Natural killer cell (primary cell): ENCODE results near the gene ELFN1. TPM values are rescaled to one million over a fixed set of nuclear protein-coding genes. Genes with fewer than 3 reads are reported as not detected.

ENCODE experiments used
- ATAC-seq, 3 donors: fragments of 150-1000 bp in 2 of 3; fragments of 200-7000 bp in 1 of 3; cut with Tn5 transposase; 1 replicate in 1 of 3; 2 replicates in 2 of 3; pipeline ENCODE4 v1.10.0; 2021; ENCODE audit warnings: mild to moderate bottlenecking in 2 of 3, moderate library complexity in 2 of 3
- DNase-seq, 2 donors: peaks; one replicate each; pipeline versions ENCODE4 v3.0.0 to v3.0.0-alpha.2; 2013 to 2021; ENCODE audit warnings: mixed read lengths in 1 of 2
- H3K27ac ChIP-seq: one replicate; pipeline ENCODE4 v1.5.1; 2013; ENCODE audit warnings: mild to moderate bottlenecking, low read length
- H3K27me3 ChIP-seq: one replicate; pipeline ENCODE4 v1.6.1; 2013; ENCODE audit warnings: low read length; ENCODE audit not compliant: control insufficient read depth, insufficient read depth
- H3K36me3 ChIP-seq: one replicate; pipeline ENCODE4 v1.6.1; 2013; ENCODE audit warnings: low read length; ENCODE audit not compliant: control insufficient read depth, insufficient read depth
- H3K4me1 ChIP-seq: one replicate; pipeline ENCODE4 v1.6.1; 2013; ENCODE audit warnings: low read length; ENCODE audit not compliant: control insufficient read depth, insufficient read depth
- H3K4me3 ChIP-seq: one replicate; pipeline ENCODE4 v1.5.1; 2013; ENCODE audit warnings: low read length
- H3K9me3 ChIP-seq: one replicate; pipeline ENCODE4 v1.6.1; 2013; ENCODE audit warnings: low read length; ENCODE audit not compliant: control insufficient read depth, insufficient read depth
- H3K27ac Mint-ChIP-seq, 2 donors: one replicate each; pipeline ENCODE4 v1.8.0; 2022; ENCODE audit warnings: mild to moderate bottlenecking in 2 of 2, mixed read lengths in 2 of 2, moderate library complexity in 1 of 2
- H3K27me3 Mint-ChIP-seq, 2 donors: one replicate each; pipeline ENCODE4 v1.8.0; 2022; ENCODE audit warnings: low read depth in 2 of 2, mixed read lengths in 2 of 2
- H3K36me3 Mint-ChIP-seq: one replicate; pipeline ENCODE4 v1.8.0; 2022; ENCODE audit warnings: mixed read lengths
- H3K4me1 Mint-ChIP-seq, 2 donors: one replicate each; pipeline ENCODE4 v1.8.0; 2022; ENCODE audit warnings: mixed read lengths in 2 of 2
- H3K4me3 Mint-ChIP-seq: one replicate; pipeline ENCODE4 v1.8.0; 2022; ENCODE audit warnings: mild to moderate bottlenecking, moderate library complexity, mixed read lengths
- H3K9me3 Mint-ChIP-seq, 2 donors: one replicate each; pipeline ENCODE4 v1.8.0; 2022; ENCODE audit warnings: mixed read lengths in 2 of 2
- CTCF ChIP-seq: fragments of 200-600 bp; IDR thresholded peaks from one replicate; pipeline ENCODE4 v1.8.0; 2022; ENCODE audit warnings: antibody characterized with exemption
- WGBS: methylation state at CpG from one replicate; pipeline ENCODE4 v1.1.7; 2013; ENCODE audit warnings: missing lambda C conversion rate; ENCODE audit not compliant: insufficient coverage; 5-methylcytosine and 5-hydroxymethylcytosine counted together
- intact Hi-C: fragments of 100-400 bp; cut with micrococcal nuclease; formaldehyde crosslinking; loops from one replicate; pipeline ENCODE4 v1.14.2; 2022
- total RNA-seq, 4 donors: library from RNA; stranded (reverse); fragments of 120-200 nt in 1 of 4; gene quantifications; one replicate each; pipeline versions ENCODE4 v1.2.3 to v1.2.4, GENCODE V29; 2013 to 2022

Gene ELFN1
- total RNA-seq, 3 donors from 2014 or later (not counting 1 experiment from before 2014, with no cell fraction given), result 0.30 to 0.45 TPM; not detected in 1

DNA sequence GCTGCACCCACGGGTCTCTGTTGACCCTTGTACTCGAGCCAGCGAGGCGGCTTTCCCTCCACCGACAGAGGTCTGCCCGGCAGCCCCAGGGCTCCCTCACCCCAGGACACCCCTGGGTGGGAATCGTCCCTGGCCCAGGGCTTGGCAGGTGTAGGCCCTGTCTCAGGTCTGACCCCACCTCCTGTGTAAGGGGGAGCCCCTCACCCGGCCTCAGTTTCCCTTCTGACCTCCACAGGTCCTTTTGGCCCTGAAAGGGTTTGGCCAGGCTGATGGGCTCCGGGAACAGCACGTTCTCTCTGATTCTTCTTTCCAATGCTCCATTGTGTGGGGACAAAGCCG, 25.0 kb upstream of the ELFN1 start:
- Histone ChIP-seq H3K9me3 (no peaks in the 10 kb centered on the region), H3K4me1 (no peaks in the 10 kb centered on the region), H3K27me3 (no peaks in the 10 kb centered on the region), H3K4me3 (no peak overlapping the region), H3K27ac (no peak overlapping the region), H3K36me3 (no peaks in the 10 kb centered on the region)
- peaks cover 0 to 13% of the 10 kb centered on the region in 2 donors for H3K27me3 Mint-ChIP-seq
- no peaks in the 10 kb centered on the region for H3K4me1 Mint-ChIP-seq
- no peaks in the 10 kb centered on the region for H3K36me3 Mint-ChIP-seq
- intact Hi-C loops, result no loop called here
- ATAC-seq, result no peak
- H3K9me3 Mint-ChIP-seq, result no peaks in the 10 kb centered on the region
- no peak for TF ChIP-seq CTCF
- DNase-seq, result no peak
- no peak overlapping the region for H3K4me3 Mint-ChIP-seq
- WGBS, result 85% methylated on average over 11 of the region's 11 CpGs
- H3K27ac Mint-ChIP-seq, result no peak overlapping the region

- Histone ChIP-seq H3K27ac (no peak overlapping the region), H3K4me3 (no peak overlapping the region), H3K27me3 (no peaks in the 10 kb centered on the region), H3K9me3 (no peaks in the 10 kb centered on the region), H3K36me3 (no peaks in the 10 kb centered on the region), H3K4me1 (no peaks in the 10 kb centered on the region)
- WGBS, result 74% methylated on average over 13 of the region's 13 CpGs
- DNase-seq (no peak), ATAC-seq (no peak)
- H3K27me3 Mint-ChIP-seq, result peaks cover 0 to 14% of the 10 kb centered on the region in 2 donors
- no peaks in the 10 kb centered on the region for H3K9me3 Mint-ChIP-seq
- no peaks in the 10 kb centered on the region for H3K4me1 Mint-ChIP-seq
- H3K27ac Mint-ChIP-seq, result no peak overlapping the region
- TF ChIP-seq CTCF, result no peak
- intact Hi-C loops, result no loop called here
- H3K36me3 Mint-ChIP-seq, result no peaks in the 10 kb centered on the region
- no peak overlapping the region for H3K4me3 Mint-ChIP-seq
These were observed 24.6 kb upstream of the ELFN1 start for GRCh38 chr7:1645476-1645875.

DNA sequence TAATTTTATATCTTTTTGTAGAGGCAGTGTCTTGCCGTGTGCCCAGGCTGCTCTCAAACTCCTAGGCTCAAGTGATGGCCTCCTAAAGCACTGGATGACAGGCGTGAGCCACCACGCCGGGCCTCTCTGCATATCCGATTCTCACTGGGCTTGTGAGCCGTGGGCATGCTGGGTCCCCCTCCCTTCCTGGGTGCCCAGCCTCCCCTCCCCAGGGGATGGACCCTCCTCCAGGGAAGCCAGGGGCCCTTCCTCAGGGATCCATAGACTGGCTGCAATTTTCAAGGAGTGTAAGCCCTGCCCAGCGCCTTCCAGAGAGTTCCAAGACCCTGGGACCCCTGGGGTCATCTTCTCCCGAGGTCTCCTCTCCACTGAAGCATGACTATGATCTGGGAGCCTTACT, 23.7 kb upstream of the ELFN1 start:
- no peak for DNase-seq
- no peak overlapping the region for H3K4me3 Mint-ChIP-seq
- Histone ChIP-seq H3K27me3 (no peaks in the 10 kb centered on the region), H3K4me1 (no peaks in the 10 kb centered on the region), H3K27ac (no peak overlapping the region), H3K36me3 (no peaks in the 10 kb centered on the region), H3K4me3 (no peak overlapping the region), H3K9me3 (no peaks in the 10 kb centered on the region)
- H3K27ac Mint-ChIP-seq, result no peak overlapping the region
- no peak for ATAC-seq
- 77% methylated on average over 8 of the region's 8 CpGs for WGBS
- no peak for TF ChIP-seq CTCF
- H3K36me3 Mint-ChIP-seq, result no peaks in the 10 kb centered on the region
- H3K9me3 Mint-ChIP-seq, result no peaks in the 10 kb centered on the region
- no peaks in the 10 kb centered on the region for H3K4me1 Mint-ChIP-seq
- H3K27me3 Mint-ChIP-seq, result peaks cover 0 to 14% of the 10 kb centered on the region in 2 donors
- intact Hi-C loops, result no loop called here
